Measurements from ENCODE around the gene TMPRSS2.

GRCh38 chr21:41425954-41426675 lies 81.8 kb downstream of the TMPRSS2 start, which contains the start of gene MX1:
- TF ChIP-seq, protein P1, sequence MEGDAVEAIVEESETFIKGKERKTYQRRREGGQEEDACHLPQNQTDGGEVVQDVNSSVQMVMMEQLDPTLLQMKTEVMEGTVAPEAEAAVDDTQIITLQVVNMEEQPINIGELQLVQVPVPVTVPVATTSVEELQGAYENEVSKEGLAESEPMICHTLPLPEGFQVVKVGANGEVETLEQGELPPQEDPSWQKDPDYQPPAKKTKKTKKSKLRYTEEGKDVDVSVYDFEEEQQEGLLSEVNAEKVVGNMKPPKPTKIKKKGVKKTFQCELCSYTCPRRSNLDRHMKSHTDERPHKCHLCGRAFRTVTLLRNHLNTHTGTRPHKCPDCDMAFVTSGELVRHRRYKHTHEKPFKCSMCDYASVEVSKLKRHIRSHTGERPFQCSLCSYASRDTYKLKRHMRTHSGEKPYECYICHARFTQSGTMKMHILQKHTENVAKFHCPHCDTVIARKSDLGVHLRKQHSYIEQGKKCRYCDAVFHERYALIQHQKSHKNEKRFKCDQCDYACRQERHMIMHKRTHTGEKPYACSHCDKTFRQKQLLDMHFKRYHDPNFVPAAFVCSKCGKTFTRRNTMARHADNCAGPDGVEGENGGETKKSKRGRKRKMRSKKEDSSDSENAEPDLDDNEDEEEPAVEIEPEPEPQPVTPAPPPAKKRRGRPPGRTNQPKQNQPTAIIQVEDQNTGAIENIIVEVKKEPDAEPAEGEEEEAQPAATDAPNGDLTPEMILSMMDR (IDR thresholded peaks at IDR 0.05): no peak
- TF ChIP-seq POLR2A (IDR thresholded peaks at IDR 0.05): peak in 1 of 2 donors; percentile 59
